Panc1 (cell line): Measurements from ENCODE around the gene THTPA. TPM values are rescaled to one million over a fixed set of nuclear protein-coding genes. Genes with fewer than 3 reads are reported as not detected.

ENCODE experiments used
- ATAC-seq: fragments of 200-7000 bp; cut with Tn5 transposase; 2 replicates; pipeline ENCODE4 v1.9.1; 2020; ENCODE audit warnings: mild to moderate bottlenecking, moderate library complexity
- Bru-seq: library from RNA; stranded (reverse); fragments of 400-500 nt; gene quantifications from one replicate; lab custom pipeline; 2021; lab: Mats Ljungman, UMichigan
- BruChase-seq, 2 experiments: library from RNA; stranded (reverse); fragments of 400-500 nt; gene quantifications; one replicate each; lab custom pipeline; 2021; lab: Mats Ljungman, UMichigan
- BruUV-seq: library from RNA; stranded (reverse); fragments of 400-500 nt; replicated peaks from 2 replicates; lab custom pipeline; 2021; lab: Mats Ljungman, UMichigan
- CTCF ChIA-PET: fragments of 300-600 bp; sonication (Branson Sonifier 250); formaldehyde crosslinking; loops from one replicate; lab custom pipeline; 2022; ENCODE audit warnings: antibody characterized with exemption; lab: Charles Lee
- POLR2A ChIA-PET: fragments of 300-600 bp; sonication (Branson Sonifier 250); formaldehyde crosslinking; loops from one replicate; lab custom pipeline; 2022; ENCODE audit warnings: antibody characterized with exemption; lab: Charles Lee
- DNase-seq: peaks from one replicate; pipeline ENCODE4 v3.0.0-alpha.2; 2010; ENCODE audit warnings: low read depth, low spot score
- H3K27ac ChIP-seq: 2 replicates; pipeline ENCODE4 v1.5.1; 2011; ENCODE audit warnings: mild to moderate bottlenecking, low read length, inconsistent platforms
- H3K27me3 ChIP-seq: fragments of 200-500 bp; sonication (Bioruptor generic); 2 replicates; pipeline ENCODE4 v1.6.0; 2014; ENCODE audit warnings: low read length, inconsistent platforms; ENCODE audit not compliant: control insufficient read depth, insufficient read depth
- H3K36me3 ChIP-seq: fragments of 200-500 bp; sonication (Bioruptor generic); 2 replicates; pipeline ENCODE4 v1.5.1; 2014; ENCODE audit warnings: inconsistent platforms, mild to moderate bottlenecking, low read length, moderate library complexity; ENCODE audit not compliant: control insufficient read depth, insufficient read depth
- H3K4me1 ChIP-seq: 2 replicates; pipeline ENCODE4 v1.5.1; 2011; ENCODE audit warnings: inconsistent platforms, mild to moderate bottlenecking, low read length, moderate library complexity; ENCODE audit not compliant: control insufficient read depth, insufficient read depth
- H3K4me3 ChIP-seq, 2 experiments: 2 replicates each; pipeline ENCODE4 v1.5.1; 2011 to 2012; ENCODE audit warnings: low read depth in 2 of 2, low read length in 2 of 2, mild to moderate bottlenecking in 2 of 2, inconsistent platforms in 1 of 2, moderate library complexity in 1 of 2
- H3K9me3 ChIP-seq: fragments of 200-500 bp; sonication (Bioruptor generic); 2 replicates; pipeline ENCODE4 v1.5.1; 2014; ENCODE audit warnings: low read depth, mild to moderate bottlenecking, inconsistent platforms, low read length, moderate library complexity; ENCODE audit not compliant: control insufficient read depth, insufficient read depth
- CTCF ChIP-seq: fragments of 450-650 bp; IDR thresholded peaks from 2 replicates; pipeline ENCODE4 v1.5.1; 2017; ENCODE audit warnings: mild to moderate bottlenecking
- POLR2AphosphoS5 ChIP-seq: IDR thresholded peaks from 2 replicates; pipeline ENCODE4 v1.6.1; 2012; ENCODE audit warnings: mild to moderate bottlenecking, low read depth, low read length, moderate library complexity
- REST ChIP-seq, 2 experiments: IDR thresholded peaks; 2 replicates each; pipeline ENCODE4 v1.6.1; 2011 to 2012; ENCODE audit warnings: low read depth in 2 of 2, control low read depth in 1 of 2, low read length in 1 of 2, mild to moderate bottlenecking in 1 of 2, moderate library complexity in 1 of 2; ENCODE audit not compliant: insufficient read depth in 1 of 2
- SIN3A ChIP-seq: IDR thresholded peaks from 2 replicates; pipeline ENCODE4 v1.6.1; 2012; ENCODE audit warnings: low read depth, mild to moderate bottlenecking, low read length, moderate library complexity, borderline replicate concordance; ENCODE audit not compliant: insufficient read depth
- TCF7L2 ChIP-seq: IDR thresholded peaks from 2 replicates; pipeline ENCODE4 v1.6.1; 2011; ENCODE audit warnings: mild to moderate bottlenecking, low read depth, low read length, inconsistent platforms
- in situ Hi-C: cut with HindIII; loops from 2 replicates; pipeline ENCODE4 v1.10.0; 2016; ENCODE audit warnings: low sequenced_read_pairs, low pct_unique_long_range_greater_than_20kb
- intact Hi-C: fragments of 100-400 bp; cut with micrococcal nuclease; formaldehyde crosslinking; loops from one replicate; pipeline ENCODE4 v1.10.0; 2022; ENCODE audit not compliant: unreplicated experiment
- long read RNA-seq: library from polyadenylated mRNA; unstranded; transcript quantifications from one replicate; pipeline ENCODE4 v2.0.0, GENCODE V29; 2021; ENCODE audit not compliant: unreplicated experiment
- polyA plus RNA-seq: library from polyadenylated mRNA; unstranded; fragments of >200 nt; gene quantifications from one replicate; pipeline ENCODE4 v1.2.1, GENCODE V29; 2012; ENCODE audit warnings: missing spikeins; ENCODE audit not compliant: insufficient read length
- total RNA-seq: library from RNA; stranded (reverse); gene quantifications from one replicate; pipeline ENCODE4 v1.2.1, GENCODE V29; 2021; ENCODE audit not compliant: unreplicated experiment

The THTPA gene
- total RNA-seq (13.3 TPM), Bru-seq, nascent RNA (percentile 70 among the genes with signal in this experiment), BruChase-seq, experiment 1, labeled RNA remaining after a 2-hour chase (percentile 63 among the genes with signal in this experiment), BruChase-seq, experiment 2, labeled RNA remaining after a 6-hour chase (percentile 76 among the genes with signal in this experiment)
- 5.1 TPM for polyA plus RNA-seq
- long read RNA-seq, transcript THTPA-201 (2 exons, 2,860 nt) = major isoform, 6 of 16 reads
- long read RNA-seq, partial matches to known transcripts = 3 of 16 reads
- long read RNA-seq, other reads (novel, unspliced or antisense) = 0 of 16 reads

- peaks cover 7% of the 10 kb centered on the region; the same call in 1 of the 2 replicates for H3K36me3 ChIP-seq
- no peaks in the 10 kb centered on the region for H3K9me3 ChIP-seq
- intact Hi-C loops (loop anchor here (10.0 kb wide), 1 partner anchor 231 kb away; the partner anchor contains the start of gene PABPN1), in situ Hi-C loops (no loop called here)
- no peak for TF ChIP-seq REST (IDR thresholded peaks at IDR 0.05; ENCODE audit: insufficient read depth in 1 of 2, low read depth in 2 of 2, low read length in 1 of 2)
- no peak for TF ChIP-seq TCF7L2
- TF ChIP-seq CTCF = no peak
- TF ChIP-seq POLR2AphosphoS5 = peak; percentile 56; the same call in 1 of the 2 replicates
- DNase-seq = no peak
- peak within 1 kb of the TSS; percentile 89 for H3K27ac ChIP-seq
- BruUV-seq = TSS peak; percentile 77
- POLR2A ChIA-PET = interaction anchor here (0.5 to 0.7 kb wide), 4 partner anchors 28 to 958 kb away, joined by 3 to 4 read pairs (median 4); partner anchors contain the start of gene ABHD4
- no peaks in the 10 kb centered on the region for H3K4me1 ChIP-seq
- H3K4me3 ChIP-seq = peak within 1 kb of the TSS; percentile 75 to 90
- no peaks in the 10 kb centered on the region for H3K27me3 ChIP-seq
- ATAC-seq = peak; percentile 89
- CTCF ChIA-PET = no interaction called here
These were observed at the start of gene THTPA for GRCh38 chr14:23555882-23556699. TSS of gene THTPA (plus strand) at chr14:23556271. CDS start at chr14:23556758, 487 bp downstream.

- Histone ChIP-seq H3K27ac (no peak overlapping the region), H3K36me3 (no peaks in the 10 kb centered on the region), H3K4me3 (no peak overlapping the region), H3K4me1 (no peaks in the 10 kb centered on the region), H3K9me3 (no peaks in the 10 kb centered on the region), H3K27me3 (no peaks in the 10 kb centered on the region)
- CTCF ChIA-PET = no interaction called here
- in situ Hi-C loops (no loop called here), intact Hi-C loops (no loop called here)
- no peak for TF ChIP-seq POLR2AphosphoS5
- no peak for TF ChIP-seq SIN3A
- TF ChIP-seq CTCF = no peak
- TF ChIP-seq REST (IDR thresholded peaks at IDR 0.05; ENCODE audit: insufficient read depth in 1 of 2, low read depth in 2 of 2, low read length in 1 of 2) = no peak
- no peak for TF ChIP-seq TCF7L2
- no peak for ATAC-seq
- DNase-seq = no peak
- BruUV-seq = no TSS peak
- POLR2A ChIA-PET = no interaction called here
These were observed 43.9 kb upstream of the THTPA start for GRCh38 chr14:23512156-23512555.
